HG03097 (cell line): ENCODE measurements around the gene SCN2A.

Source experiments
- ATAC-seq: cut with Tn5 transposase; IDR thresholded peaks from one replicate; pipeline ENCODE4 v1.9.1; 2021; ENCODE audit not compliant: unreplicated experiment, low FRiP score

SCN2A gene

DNA sequence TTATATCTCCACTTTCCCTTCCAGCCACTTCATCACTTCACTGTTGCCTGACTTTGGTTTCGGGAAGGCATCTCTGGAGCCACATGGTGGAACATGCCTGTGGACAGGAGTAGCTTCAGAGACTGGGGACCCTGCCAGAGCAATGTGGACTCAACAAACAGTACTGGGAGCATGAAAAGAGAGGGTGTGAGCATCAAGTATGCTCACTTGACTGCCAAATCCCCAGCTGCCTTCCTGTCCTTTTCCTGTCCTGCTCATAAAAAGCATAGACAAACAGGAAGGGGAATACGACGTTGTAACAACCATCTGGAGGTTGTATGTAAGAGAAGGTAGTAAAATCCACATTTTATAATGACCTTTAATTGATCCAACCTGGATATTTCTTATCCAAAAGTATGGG lies 169.0 kb downstream of the SCN2A start:
- ATAC-seq: no peak

DNA sequence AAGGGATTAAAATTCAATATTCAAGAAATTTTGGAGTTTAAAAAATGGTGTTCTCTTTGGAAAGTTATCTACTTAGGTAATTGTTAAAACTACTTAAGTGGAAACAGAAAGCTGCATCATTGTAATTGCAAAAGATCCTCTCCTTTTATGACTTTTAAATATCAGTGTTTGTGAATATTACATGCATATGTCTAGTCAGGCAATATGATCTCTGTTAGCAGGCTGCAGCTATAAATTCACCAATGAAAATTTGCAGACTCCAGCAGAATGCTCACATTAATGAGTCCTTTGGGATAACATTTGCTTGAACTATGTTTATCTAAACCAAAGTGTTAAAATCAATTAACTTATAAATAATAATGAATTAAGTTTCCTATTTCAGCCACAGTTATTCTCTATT lies 171.1 kb downstream of the SCN2A start:
- ATAC-seq: no peak

DNA sequence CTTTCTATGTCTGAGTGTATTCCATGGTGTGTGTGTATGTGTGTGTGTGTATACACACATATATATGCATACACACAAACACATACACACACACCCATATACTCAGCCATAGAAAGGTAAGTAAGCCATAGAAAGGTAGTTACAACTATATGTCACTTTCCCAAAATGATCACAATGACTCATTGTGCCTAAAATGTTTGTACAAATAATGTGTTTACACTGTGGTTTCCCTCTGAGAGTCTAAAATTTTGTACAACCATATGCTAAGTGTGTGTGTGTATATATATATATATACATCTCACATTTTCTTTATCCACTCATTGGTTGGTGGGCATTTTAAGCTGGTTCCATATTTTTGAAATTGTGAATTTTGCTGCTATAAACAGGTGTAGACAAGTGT lies 175.0 kb downstream of the SCN2A start:
- no peak for ATAC-seq

DNA sequence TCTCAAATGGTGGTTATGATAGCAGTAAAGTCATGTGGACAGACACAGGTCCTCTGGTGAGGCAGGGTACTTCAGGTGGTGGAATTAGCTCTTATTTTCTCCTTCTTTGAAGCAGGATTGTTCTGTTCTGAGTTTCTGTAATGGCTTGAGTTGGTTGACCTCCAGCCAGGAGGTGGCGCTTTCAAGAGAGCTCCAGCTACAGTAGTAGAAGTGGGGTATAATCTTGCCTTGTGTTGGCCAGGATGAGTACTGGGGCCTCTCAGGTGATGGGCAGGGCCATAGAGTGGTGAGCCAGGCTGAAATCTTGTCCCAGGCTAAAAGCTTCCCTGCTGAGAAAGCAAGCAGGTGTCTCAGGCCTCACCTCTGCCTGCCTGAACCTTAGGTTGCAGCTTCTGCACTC lies 177.8 kb downstream of the SCN2A start:
- ATAC-seq: no peak

DNA sequence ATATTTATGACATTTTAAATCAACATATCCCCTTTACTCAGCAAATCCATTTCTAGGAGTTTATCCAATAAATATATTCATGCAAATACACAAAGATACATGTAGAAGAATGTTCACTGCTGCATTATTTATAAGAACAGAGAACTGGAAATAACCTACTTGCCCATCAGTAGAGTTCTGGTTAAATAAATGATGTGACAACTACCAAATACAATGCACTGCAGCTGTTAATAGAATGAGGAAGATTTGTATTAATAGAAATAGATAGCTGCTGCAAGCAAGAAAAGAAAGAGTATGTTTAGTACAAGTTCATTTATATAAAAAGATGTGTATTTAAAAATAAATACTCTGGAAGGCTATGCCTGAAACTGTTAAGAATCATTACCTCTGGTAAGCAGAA lies 181.0 kb downstream of the SCN2A start:
- ATAC-seq: no peak

DNA sequence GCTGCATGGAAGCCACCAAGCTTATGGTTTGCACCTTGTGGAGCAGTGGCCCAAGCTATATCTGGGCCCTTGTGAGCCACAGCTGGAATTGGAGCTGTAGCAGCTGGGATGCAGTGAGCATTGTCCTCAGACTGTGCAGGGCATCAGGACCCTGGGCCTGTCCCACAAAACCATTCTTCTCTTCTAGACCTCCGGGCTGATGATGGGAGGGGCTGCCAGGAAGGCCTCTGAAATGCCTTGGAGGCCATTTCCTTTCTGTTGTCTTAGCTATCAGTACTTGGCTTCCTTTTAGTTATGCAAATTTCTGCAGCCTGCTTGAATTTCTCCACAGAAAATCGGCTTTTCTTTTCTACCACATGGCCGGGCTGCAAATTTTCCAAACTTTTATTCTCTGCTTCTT lies 183.9 kb downstream of the SCN2A start:
- no peak for ATAC-seq

DNA sequence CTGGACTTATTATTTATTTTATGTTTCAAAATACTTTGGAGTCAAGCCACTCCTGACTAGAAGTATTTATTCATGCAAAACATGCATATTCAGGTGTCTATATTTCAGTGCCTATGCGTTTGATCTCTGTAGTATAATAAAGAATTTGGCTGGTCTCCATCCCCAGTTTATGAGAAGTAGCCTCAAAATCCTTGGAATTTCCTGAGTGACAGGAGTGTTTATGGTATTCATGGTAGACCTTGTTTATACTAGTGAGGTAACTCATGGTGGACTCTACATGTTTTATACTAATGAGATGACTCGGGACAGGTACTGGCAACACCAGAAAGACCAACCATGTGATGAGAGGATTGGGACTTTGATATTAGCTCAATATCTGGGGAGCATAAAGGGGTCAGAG lies 186.3 kb downstream of the SCN2A start:
- no peak for ATAC-seq

DNA sequence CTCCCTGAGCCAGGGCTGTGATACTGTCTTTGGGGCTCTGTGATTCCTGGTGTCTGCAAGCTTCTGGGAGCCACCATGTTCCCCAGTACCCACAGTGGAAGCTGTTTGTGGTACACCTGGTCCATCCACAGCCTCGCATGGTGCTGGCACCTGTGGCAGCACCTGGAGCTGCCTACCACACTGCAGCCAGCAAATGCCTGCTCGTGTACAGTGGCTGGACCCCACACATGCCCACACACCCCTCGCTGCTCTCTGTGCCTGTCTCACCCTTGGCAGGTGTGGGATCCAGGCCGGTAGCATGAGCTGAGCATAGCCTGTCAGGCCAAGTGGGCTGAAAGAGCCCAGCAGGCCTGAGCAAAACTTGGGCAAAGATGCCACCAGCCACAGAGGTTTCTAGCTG lies 188.5 kb downstream of the SCN2A start:
- no peak for ATAC-seq

DNA sequence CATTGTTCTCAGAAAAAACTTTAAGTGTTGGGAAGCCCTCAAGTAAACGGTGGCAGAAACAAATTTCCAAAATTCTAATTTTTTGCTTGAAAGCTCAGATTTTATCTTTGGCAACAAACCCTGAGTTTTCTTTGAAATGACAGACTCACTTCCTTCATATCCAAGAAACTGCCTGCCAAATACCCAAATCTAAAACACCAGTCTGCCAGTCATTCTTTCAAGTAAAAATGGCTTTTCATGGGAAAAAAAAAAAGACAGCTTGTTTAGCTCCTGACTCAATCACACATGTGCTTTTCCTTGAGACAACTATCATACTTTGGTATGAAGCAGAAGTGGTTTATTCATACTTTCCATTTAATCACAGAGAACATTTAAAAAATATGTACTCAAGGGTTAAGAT lies 189.7 kb downstream of the SCN2A start:
- no peak for ATAC-seq

DNA sequence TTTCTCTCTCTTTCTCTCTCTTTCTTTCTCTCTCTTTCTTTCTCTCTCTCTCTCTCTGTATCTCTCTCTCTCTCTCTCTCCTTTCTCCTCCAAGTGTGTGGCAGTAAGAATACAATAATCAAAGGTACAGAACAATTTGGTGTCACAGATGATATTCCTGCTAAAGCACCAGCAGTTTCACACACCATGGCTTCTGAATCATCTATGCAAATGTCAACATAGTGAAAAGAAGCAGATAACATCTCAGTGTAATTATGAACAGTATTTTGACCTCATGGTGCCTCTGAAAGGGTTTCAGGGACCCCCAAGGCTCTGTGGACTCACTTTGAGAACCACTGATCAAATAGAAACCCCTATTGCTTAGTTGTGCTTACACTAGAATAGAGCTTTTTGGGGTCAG lies 191.8 kb downstream of the SCN2A start:
- ATAC-seq: no peak

DNA sequence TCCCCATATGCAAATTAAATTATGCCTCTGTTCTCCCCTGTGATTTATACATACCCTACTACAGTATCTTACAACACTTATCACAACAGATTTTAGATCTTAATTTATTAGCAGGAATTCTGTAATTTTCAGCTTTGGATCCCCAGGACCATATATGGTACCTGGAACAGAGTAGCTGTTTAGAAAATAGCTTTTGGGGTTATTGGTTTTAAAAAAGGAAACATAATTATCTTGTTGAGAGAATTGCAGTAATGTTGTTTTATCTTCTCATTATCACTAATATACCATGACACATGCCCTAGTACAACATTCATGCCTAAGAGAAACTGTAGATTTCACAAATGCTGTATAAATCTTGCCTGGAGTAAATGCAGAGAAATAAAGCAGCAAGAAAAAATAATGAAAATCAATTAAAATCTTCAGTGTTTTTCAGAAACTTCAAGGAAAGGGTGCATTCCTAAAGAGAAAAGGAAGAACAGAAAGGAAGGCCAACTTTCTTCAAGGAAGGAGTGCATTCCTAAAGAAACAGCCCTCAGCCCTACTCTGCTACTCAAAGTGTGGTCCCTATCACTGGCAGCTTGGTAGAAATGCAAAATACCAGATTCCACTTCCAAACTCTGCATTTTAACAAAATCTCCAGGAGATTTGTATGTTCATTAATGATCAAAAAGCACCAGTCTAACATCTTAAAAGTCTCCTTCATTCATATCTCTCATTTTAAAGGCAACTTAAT lies 193.2 kb downstream of the SCN2A start:
- no peak for ATAC-seq

DNA sequence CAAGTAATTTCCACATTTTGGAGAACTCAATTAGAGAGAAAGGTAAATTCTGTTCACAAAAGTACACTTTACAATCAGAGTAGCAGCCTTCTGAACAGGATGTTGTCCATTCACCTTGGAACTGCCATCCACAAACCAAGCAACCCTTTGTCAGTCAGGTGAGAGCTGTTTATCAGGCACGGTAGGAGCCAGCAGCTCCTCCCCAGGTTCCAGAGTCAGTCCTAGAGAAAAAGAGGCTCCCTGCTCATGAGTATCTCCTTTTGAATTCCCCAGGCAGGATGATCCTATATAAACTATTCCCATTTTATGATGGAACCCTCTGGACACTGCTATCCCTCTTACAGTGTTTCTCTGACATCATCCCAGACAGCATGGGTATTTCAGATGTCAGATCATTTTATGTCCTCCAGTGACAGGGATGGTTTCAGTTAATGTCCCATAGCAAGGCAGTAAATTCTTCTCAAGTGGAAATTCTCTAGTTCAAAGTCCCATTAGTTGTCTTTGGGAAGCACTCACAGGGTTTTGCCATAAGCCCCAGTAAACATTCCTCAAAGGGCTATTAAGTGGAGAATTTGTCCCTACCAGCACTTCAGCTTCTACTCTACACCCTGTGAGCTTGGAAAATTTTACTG lies 195.8 kb downstream of the SCN2A start:
- ATAC-seq: no peak

DNA sequence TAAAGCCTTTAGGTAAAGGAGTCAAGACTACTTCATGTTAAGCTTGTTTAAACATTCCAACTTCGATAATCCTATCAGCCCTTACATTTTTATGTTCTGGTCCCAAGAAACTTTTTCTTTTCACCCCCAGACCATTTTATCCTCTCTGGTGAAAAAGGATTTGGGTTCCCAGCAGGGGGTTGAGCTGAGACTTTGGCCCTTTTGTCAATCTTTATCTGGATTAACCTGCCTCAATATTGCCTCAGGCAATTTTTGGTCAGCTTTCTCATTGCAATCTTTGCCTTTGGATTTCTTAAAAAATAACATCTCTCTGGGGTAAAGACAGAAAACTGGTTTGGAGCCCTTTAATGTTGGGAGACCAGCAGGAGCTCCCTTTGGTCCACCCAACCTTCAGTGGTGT lies 196.4 kb downstream of the SCN2A start:
- ATAC-seq: no peak

DNA sequence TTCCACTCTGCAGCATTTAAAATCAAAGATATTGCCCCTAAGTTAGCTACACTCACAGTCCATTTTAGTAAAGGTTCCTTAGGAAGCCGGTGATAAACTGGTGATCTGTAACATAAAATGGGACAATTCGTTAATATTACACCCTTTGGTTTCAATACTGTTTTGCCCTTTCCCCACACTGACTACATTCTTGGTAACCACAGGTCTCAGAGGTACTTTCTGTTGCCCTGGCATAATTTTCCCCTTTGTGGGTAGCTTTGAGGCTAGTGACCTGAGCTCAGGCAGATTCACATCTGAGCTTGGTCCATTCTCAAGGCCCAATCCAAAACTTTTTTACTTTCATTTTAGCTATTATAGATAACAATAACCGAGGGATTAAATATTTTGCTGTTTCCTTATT lies 197.3 kb downstream of the SCN2A start:
- peak; percentile 73 for ATAC-seq

DNA sequence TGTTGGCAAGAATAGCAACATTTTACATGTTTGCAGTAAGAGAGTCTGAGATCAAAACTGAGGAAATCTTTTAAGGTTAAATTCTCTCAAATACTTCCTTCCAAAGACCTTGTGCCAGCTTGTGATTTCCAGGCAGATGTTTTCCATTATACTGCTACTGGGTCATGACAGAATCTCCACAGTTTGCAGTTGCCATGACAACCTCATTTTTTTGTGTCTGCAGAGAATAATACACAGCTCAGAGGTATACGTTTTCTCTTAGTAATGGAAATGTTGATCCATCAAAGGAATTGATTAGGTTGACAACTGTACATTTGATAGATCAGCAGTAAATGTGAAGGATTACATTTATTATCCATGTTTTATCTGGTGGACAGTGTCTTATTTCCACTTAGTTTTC lies 201.2 kb downstream of the SCN2A start:
- ATAC-seq: no peak
